LNCaP clone FGC (cell line): Measurements from ENCODE around the gene FMC1.
A peak's percentile ranks its signal among the peaks of the same experiment; 100 is the strongest.
"Not testable (repeated sequence)": the region's sequence is repeated elsewhere in the genome, so short reads cannot be mapped to it uniquely, and the experiment has no call there.

Source experiments
- DNase-seq: peaks from one replicate; pipeline ENCODE4 v3.0.0-alpha.2; 2011; ENCODE audit warnings: low read depth
- H3K4me3 ChIP-seq: 2 replicates; pipeline ENCODE4 v1.5.1; 2011; ENCODE audit warnings: mild to moderate bottlenecking, low read depth, low read length, control low read depth
- CTCF ChIP-seq: IDR thresholded peaks from 2 replicates; pipeline ENCODE4 v1.5.1; 2012; ENCODE audit warnings: mild to moderate bottlenecking; ENCODE audit not compliant: control insufficient read depth, insufficient read depth; ENCODE audit errors: extremely low read depth

The FMC1 gene

GRCh38 chr7:139330333-139331030 is 10.7 kb upstream of the FMC1 start:
- no peak overlapping the region for H3K4me3 ChIP-seq
- TF ChIP-seq CTCF: no peak
- no peak for DNase-seq

- no peak for TF ChIP-seq CTCF
- H3K4me3 ChIP-seq: no peak overlapping the region
- no peak for DNase-seq
Observed at GRCh38 chr7:139332697-139333359, 8.3 kb upstream of the FMC1 start.

GRCh38 chr7:139333443-139333842 is 7.7 kb upstream of the FMC1 start:
- DNase-seq, H3K4me3 ChIP-seq: not testable (repeated sequence)

GRCh38 chr7:139334399-139335150 is 6.6 kb upstream of the FMC1 start:
- H3K4me3 ChIP-seq: no peak overlapping the region
- no peak for TF ChIP-seq CTCF
- no peak for DNase-seq

GRCh38 chr7:139339025-139339424 is 2.1 kb upstream of the FMC1 start:
- no peak overlapping the region for H3K4me3 ChIP-seq
- TF ChIP-seq CTCF: no peak
- no peak for DNase-seq

- TF ChIP-seq CTCF: no peak
- no peak for DNase-seq
- peak overlapping the region; percentile 62 for H3K4me3 ChIP-seq
Observed at GRCh38 chr7:139339698-139340036, 1.5 kb upstream of the FMC1 start.

- TF ChIP-seq CTCF: peak; percentile 50
- peak overlapping the region; percentile 62 for H3K4me3 ChIP-seq
- peak; percentile 99 for DNase-seq
Observed at GRCh38 chr7:139340037-139340807, 915 bp upstream of the FMC1 start.
